GM21515 (cell line): Measurements from ENCODE around the gene CTDSPL2.
"Not testable (repeated sequence)": the region's sequence is repeated elsewhere in the genome, so short reads cannot be mapped to it uniquely, and the experiment has no call there.

ENCODE experiments used
- ATAC-seq: cut with Tn5 transposase; IDR thresholded peaks from one replicate; pipeline ENCODE4 v1.9.1; 2021; ENCODE audit not compliant: unreplicated experiment

Gene CTDSPL2

DNA sequence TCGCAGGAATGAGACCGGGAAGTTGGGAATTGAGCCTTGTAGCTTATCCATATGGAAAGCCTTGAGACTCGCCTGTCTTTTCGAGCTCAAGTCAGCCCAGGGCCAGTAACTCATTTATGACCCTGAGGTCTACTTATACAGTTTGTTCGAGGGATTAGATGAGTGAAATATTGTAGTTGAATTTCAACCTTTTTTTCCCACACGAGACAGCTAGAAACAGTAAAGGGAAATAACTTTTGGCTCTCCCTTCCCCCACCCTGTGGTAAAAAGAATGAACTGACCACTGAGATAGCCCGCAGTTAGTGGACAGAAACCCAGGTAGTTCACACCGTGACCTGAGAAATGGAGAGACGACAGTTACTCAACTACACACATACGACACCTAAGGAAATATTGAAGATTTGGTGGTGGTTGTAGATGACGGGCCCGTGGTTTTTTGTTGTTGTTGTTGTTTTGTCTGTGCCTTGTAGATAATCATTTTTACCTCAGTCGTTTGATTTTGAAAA lies 110.4 kb downstream of the CTDSPL2 start:
- no peak for ATAC-seq

DNA sequence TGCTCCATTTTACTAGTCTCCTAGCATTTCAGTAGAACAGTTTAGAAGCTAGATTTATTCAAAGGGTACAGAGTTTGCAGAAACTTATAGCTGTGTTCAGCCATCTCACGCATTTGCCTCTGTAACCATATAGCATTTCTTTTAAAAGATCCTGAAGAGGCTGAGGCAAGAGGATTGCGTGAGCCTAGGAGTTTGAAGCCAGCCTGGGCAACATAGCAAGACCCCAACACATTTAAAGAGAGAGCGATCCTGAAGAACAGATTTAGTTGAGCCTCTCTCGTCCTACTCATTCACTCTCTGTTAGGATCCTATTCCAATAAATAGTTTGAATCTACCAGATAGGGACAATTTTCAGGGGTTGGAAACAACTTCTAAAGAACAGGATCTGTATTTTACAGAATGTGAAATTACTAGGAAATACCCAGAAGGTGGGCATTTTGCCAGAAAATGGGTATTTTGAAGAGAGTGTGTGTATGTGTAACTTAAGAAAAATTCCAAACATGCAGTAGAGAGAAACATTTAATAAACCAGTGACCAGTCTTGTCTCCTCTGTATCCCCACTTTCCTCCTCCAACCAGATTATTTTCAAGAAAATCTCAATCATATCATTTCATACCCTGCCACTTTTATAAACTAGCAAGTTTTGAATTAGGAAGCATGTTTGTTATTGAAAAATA lies 114.0 kb downstream of the CTDSPL2 start:
- ATAC-seq: no peak

DNA sequence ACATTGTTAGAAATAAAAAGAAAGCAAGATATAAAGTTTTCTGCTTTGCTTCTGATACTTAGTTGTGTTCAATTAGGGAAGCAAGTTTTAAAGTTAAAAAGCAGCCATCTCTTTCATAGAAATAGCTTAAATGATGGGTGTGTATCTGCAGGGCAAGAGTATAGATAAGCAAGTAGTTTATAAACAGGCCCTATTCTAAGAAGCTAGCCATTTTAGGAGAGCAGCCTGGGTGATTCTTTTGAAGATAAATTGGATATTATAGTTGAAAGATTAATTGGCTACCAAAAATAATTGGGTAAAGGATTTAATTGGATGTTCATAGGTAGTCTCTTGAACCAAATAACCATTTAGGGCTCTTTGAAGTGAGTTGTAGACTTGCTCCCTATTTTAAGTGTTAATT lies 115.2 kb downstream of the CTDSPL2 start:
- no peak for ATAC-seq

DNA sequence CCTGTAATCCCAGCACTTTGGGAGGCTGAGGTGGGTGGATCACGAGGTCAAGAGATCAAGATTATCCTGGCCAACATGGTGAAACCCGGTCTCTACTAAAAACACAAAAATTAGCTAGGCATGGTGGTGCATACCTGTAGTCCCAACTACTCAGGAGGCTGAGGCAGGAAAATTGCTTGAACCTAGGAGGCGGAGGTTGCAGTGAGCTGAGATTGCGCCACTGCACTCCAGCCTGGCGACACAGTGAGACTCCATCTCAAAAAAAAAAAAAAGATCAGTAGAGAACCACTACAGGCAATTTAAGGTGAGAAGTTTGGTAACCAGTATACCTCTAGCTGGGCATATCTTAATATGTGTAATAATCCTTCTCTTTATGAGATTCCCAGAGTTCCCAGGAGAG lies 117.3 kb downstream of the CTDSPL2 start:
- not testable (repeated sequence) for ATAC-seq

DNA sequence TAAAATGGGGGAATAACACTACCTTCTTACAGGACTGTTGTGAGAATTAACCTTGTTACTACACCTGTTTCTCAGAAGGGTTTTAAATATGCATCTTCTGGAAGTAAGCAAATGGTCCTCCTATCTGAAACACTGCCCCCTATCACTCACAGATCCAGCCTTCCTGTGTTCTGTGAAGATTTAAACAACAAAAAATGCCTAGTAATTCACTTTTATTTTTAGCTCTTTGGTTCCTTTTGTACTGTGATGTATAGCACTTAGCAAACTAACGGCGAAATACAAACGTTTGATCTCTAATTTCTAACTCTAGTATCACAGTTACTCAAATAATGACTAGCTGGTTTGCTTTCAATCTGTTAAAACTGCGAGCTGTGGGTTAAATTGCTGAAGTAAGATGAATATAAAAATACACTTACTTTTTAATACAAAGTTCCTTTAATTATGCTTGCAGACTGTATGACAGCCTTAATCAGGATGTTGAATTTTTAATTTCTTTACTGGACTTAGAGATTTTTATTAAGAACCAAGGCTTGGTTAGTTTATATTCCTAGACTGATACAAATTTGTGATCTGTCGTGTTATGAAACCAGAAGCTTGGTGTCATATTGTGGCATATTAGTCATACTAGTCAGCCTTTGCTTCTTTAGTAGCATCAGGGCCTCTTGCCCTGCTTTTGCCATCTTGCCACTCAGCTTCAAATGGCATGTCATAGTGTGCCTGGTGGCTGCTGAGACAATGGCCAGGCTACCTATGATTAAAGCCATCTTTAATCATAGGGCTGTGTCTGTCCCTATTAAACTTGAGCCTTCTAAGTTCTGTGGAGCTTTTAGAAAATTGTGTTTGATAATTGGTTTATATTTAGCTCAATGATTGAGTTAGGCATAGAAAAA lies 118.7 kb downstream of the CTDSPL2 start:
- peak; percentile 42 for ATAC-seq

DNA sequence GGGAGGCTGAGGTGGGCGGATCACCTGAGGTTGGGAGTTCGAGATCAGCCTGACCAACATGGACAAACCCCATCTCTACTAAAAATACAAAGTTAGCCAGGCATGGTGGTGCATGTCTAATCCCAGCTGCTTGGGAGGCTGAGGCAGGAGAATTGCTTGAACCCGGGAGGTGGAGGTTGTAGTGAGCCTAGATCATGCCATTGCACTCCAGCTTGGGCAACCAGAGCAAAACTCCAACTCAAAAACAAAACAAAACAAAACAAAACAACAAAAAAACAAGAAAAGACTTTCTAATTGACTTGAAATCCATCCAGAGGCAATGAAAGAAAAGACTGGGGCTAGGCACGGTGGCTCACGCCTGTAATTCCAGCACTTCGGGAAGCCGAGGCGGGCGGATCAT lies 121.7 kb downstream of the CTDSPL2 start:
- not testable (repeated sequence) for ATAC-seq

DNA sequence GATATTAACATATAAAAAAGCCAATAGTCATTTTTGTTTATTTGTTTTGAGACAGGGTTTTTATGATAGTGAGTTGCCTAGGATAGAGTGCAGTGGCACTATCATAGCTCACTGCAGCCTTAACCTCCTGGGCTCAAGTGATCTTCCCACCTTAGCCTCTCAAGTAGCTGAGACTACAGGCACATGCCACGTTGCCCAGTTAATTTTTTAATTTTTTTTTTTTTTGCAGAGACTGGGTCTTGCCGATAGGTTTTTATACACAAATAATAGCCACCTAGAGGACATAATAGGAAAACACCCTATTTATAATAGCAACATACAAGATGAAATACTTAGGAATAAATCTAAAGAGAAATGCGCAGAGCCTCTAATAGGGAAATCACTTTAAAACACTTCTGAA lies 122.8 kb downstream of the CTDSPL2 start:
- ATAC-seq: no peak

DNA sequence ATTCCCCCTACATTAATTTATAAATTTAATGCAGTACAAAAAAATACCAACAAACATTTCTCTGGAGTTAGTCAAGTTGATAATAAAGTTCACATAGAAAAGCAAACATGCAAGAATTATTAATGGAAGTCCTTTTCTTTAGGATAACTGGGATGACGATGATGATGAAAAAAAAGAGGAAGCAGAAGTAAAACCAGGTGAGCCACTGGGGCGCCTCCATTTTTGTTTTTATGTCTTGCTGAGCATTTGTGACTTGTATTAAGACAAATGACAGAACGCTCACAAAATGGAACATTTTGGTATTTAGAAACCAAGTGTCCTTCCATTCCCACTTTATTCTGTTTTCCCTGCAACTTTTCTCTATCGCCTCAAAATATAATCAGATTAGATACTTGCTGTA lies 123.3 kb downstream of the CTDSPL2 start:
- ATAC-seq: no peak

DNA sequence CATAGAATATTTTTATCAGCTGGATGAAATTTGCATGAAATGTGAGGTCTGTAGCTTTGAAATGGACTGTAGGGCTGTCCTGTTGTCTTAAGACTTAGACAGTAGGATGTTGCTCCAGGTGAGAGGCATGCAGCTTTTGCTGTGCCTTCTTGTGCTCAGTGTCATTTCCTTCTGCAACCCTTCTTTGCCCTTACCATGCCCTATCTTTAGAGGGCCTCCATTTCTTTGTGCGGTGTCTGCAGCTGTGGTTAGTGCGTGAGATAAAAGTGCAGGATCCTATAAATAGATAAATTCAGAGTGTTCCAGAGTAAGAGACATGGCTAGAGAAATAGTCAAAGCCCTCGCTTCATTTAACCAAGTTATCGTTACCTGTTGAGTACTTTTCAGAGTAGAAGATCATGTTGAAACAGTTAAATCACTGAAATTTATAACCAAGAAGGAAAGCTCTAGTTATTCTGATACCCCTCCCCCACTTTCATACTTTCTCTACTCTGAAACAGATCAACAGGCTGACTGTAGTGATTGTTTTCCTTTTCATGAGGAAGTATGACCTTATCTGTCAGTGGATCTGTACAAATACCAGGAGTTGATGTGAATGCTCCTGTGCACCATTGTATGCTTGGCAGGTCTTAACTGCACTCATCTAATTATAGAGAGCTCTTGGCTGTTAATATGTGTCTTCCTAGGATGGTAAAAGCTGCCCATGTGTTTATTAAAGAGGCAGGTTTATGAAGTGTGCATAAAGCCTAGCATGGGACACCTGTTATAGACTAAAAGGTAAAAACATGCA lies 127.7 kb downstream of the CTDSPL2 start:
- ATAC-seq: no peak

DNA sequence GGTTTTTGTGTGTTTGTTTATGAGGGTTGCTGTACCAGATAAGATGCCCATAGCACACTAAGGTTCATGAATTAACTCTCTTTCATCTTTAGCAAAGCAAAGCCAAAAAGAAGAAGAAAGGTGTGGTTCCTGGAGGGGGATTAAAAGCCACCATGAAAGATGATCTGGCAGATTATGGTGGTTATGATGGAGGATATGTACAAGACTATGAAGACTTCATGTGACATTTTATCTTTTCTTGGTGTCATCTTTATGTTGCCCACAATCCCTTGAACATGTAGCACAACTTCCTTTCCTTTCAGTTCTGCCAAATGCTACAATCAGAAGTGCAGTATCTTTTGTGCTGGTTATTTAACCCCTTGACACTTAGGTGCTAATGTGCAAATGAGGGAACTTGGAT lies 133.5 kb downstream of the CTDSPL2 start:
- ATAC-seq: not testable (repeated sequence)

DNA sequence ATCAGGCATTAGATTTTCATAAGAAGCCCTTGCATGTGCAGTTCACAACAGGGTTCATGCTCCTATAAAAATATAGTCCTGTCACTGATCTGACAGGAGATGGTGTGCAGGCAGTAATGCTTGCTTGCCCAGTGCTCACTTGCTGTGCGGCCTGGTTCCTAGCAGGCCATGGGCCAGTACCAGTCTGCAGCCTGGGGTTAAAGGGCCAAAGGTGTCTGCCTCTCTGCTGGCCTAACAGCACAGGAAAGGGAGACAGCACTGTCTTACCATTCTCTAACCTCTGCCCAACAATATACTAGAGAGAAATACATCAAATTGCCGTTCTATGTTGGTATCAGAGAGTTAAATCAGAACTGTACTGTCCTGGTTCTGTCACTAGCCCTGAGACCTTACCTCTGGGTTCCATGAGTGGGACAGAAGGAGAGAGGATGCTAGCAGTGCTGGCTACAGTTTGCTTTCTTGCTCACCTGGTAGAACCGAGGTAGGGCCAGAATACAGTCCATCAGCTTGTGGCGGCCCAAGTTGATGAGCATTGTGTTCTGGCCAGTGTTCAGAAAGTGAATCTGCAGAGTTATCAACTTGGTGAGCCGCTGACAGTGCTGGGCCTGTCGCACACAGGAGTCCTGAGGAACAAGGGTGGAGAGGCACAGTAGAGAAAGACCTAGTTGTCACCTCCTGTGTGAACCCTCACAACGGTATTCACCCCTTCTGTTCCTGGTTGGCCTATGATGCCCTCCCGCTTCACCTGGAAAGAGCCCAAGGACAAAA lies 138.1 kb downstream of the CTDSPL2 start:
- ATAC-seq: no peak

DNA sequence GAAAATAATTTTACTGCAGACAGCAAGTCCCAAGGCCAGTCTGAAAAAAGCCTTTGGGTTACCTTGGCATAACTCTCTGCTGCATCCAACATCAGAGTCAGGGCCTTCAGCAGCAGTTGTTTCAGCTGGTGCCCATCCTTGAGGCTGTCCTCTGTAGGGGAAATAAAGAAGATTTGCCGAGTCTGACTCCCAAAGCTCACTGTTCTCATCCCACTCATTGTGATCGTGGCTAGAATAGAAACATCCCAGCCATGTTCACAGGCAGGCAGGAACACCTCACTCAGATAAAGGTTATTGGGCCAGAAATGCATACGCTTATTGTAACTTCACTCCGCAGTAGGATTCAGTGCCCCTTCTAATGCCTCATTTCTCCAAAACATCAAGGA lies 138.7 kb downstream of the CTDSPL2 start:
- ATAC-seq: no peak

DNA sequence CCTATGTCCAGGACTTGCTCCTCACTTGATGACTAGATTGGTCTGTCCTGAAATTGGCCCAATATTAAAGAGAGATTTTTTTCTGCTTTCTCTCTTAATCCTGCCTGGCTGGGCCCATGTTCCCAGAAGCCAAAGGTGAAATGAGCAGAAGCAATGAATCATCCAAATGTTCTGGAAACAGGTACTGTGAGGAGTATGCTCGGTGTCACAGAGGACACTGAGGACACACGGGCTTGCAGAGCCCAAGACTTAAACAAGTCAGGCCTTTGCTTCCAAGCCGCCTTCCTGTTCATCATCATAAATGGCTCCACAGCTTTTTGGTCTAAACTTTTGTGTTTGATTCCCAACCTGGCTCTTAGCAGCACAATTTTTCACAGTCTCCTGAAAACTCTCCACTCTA lies 140.9 kb downstream of the CTDSPL2 start:
- ATAC-seq: no peak

DNA sequence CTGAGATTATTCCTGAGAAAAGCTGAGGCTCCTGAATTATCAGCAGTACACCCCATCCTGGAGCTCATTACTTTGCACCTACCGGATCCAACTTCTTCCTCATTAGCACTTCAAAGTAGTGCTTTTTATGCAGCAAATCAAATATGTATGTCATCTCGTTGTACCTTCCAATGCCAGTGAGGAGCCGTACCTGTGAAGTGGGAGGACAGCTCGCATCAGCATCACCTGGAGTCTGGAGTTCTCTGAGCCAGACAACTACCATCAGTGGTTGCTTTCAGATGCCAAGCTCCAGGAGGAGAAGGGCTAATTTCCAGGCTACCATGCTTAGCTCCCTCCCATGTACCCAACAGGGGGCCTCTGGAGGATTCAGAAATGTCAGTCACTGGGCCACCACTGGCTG lies 141.9 kb downstream of the CTDSPL2 start:
- no peak for ATAC-seq

DNA sequence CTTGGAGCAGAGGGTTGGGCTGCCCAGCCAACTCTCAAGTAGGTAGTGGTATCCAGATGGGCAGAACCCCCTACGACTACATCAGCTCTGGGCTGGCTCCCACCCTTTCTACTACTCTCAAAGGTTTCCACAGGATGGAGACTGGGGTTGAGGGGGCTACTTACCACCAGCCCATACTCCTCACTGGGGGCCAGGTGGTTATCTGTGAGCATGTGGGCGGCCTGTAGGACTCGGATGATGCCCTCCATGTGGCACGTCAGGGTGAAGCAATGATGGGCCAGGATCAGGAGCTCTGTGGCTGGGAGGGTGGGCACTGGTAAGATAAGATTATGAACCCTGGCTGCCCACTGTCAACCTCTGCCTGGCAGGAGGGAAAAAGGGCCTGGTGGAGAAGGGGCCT lies 142.9 kb downstream of the CTDSPL2 start:
- ATAC-seq: no peak

DNA sequence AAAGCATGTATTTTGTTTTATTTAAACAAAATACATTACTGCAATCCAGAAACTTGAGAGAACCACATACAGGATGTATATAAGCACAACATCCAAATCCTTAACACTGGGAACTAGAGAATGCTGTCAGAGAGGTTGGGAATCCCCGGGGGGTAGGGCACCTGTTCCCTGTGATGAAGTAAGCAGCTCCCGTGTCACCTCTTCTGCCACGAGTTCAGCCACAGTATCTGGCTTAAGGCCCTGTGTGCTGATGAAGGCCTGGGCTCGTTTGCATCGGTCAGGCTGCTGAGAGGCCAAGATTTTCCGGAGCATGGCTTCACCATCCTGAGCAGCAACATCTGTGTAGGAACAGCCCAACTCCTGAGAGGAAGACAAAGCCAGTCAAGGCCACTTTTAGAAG lies 146.0 kb downstream of the CTDSPL2 start:
- ATAC-seq: no peak

DNA sequence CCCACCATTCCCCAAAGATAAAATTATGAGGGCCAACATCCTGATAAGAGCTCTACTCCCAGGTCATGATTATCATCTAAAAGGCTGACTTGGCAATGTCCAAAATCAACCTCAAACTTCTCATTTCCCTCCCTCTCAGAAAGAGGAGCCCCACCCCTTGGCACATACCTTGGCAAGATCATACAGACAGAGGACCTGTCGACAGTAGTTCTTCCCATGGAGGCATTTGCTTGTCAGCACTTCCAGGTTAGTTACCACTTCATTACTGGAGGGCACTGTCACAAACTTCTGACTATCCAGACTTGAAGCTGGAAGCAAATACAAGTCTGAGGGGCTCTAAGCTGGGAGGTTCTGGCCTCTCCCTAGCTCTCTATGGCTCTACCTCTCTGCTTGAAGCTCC lies 147.3 kb downstream of the CTDSPL2 start:
- ATAC-seq: no peak
